ENCODE measurements around the gene LRRC8B. TPM values are rescaled to one million over a fixed set of nuclear protein-coding genes. Genes with fewer than 3 reads are reported as not detected.
A peak's percentile ranks its signal among the peaks of the same experiment; 100 is the strongest.

LRRC8B gene
- total and polyA plus RNA-seq, 9 of the 15 experiments (the other 6 are each of a cell fraction or from before 2014, with no cell fraction given), result 4.3 to 43.7 (median 14.4) TPM

DNA sequence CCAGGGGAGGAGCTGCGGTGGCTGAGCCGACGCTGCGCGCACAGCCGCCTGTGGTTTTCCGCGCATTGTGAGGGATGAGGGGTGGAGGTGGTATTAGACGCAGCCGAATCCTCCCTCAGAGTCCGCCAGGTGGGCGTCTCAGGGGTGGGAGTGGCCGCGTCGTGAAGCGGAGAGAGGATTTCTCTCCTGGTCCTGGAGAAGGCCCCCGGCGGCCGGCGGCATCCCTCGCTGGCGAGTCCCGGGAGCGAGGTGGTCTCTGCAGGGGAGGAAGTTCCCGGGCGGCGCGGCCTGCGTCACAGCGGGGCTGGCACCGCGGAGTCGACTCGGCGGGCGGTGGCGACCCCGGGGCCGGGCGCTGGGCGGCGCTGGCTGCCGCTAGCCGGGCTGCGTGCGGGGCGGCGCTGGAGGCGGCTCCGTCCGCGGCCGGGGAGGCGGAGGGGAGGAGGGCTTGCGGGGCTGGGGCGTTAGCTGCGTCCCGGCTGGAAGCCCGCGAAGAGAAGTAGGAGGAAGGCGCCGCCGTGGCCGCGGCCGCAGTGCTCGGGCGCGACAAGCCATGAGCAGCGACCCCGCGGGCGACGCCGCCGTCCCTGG, 108.1 kb downstream of the LRRC8B start, which contains the start of gene LRRC8C (continued):
- TF ChIP-seq MCM7 (IDR thresholded peaks at IDR 0.05) (no peak), ZNF586 (CRISPR knock-in tag; conservative IDR thresholded peaks at IDR 0.05) (no peak), CTBP1 (IDR thresholded peaks at IDR 0.05; ENCODE audit: borderline replicate concordance) (peak; percentile 74), CBFB (CRISPR knock-in tag; IDR thresholded peaks at IDR 0.05) (0 out of 2 replicates have a peak, but pooled peaks have one; percentile 47), POLR3A (IDR thresholded peaks at IDR 0.05; ENCODE audit: borderline replicate concordance, extremely low read depth, insufficient read depth, insufficient read length) (no peak), C11orf30 (IDR thresholded peaks at IDR 0.05; ENCODE audit: low read depth) (no peak), GATAD2B (IDR thresholded peaks at IDR 0.05; ENCODE audit: borderline replicate concordance) (peak; percentile 81; the same call in 1 of the 2 replicates), YY1 (IDR thresholded peaks at IDR 0.05; ENCODE audit: borderline replicate concordance in 1 of 3, control insufficient read depth in 1 of 3, extremely low read depth in 1 of 3, insufficient read depth in 3 of 3, insufficient read length in 1 of 3, insufficient replicate concordance in 2 of 3, low read depth in 1 of 3, low read length in 2 of 3) (peak in 1 of 3 experiments; percentile 30), PTBP1 (IDR thresholded peaks at IDR 0.05; ENCODE audit: low read depth, low read length) (0 out of 2 replicates have a peak, but pooled peaks have one; percentile 40), NFRKB (IDR thresholded peaks at IDR 0.05; ENCODE audit: low read depth) (no peak), ELF4 (CRISPR knock-in tag; IDR thresholded peaks at IDR 0.05) (no peak), EP300 (IDR thresholded peaks at IDR 0.05; ENCODE audit: low read length) (no peak), HMGN3 (IDR thresholded peaks at IDR 0.05; ENCODE audit: borderline replicate concordance, extremely low read depth, insufficient read length, low read depth, low read length) (peak; percentile 62), SIN3B (IDR thresholded peaks at IDR 0.05; ENCODE audit: low read depth) (peak; percentile 27; the same call in 1 of the 2 replicates), ZZZ3 (IDR thresholded peaks at IDR 0.05) (no peak), ZNF197 (CRISPR knock-in tag; IDR thresholded peaks at IDR 0.05; ENCODE audit: low read depth) (peak; percentile 59; the same call in 1 of the 2 replicates)
- TF ChIP-seq, protein P1, sequence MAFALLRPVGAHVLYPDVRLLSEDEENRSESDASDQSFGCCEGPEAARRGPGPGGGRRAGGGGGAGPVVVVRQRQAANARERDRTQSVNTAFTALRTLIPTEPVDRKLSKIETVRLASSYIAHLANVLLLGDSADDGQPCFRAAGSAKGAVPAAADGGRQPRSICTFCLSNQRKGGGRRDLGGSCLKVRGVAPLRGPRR (CRISPR knock-in tag; IDR thresholded peaks at IDR 0.05), result no peak
- TF ChIP-seq, protein P2, sequence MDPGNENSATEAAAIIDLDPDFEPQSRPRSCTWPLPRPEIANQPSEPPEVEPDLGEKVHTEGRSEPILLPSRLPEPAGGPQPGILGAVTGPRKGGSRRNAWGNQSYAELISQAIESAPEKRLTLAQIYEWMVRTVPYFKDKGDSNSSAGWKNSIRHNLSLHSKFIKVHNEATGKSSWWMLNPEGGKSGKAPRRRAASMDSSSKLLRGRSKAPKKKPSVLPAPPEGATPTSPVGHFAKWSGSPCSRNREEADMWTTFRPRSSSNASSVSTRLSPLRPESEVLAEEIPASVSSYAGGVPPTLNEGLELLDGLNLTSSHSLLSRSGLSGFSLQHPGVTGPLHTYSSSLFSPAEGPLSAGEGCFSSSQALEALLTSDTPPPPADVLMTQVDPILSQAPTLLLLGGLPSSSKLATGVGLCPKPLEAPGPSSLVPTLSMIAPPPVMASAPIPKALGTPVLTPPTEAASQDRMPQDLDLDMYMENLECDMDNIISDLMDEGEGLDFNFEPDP (CRISPR knock-in tag; IDR thresholded peaks at IDR 0.05), result no peak
- TF ChIP-seq, protein P3, sequence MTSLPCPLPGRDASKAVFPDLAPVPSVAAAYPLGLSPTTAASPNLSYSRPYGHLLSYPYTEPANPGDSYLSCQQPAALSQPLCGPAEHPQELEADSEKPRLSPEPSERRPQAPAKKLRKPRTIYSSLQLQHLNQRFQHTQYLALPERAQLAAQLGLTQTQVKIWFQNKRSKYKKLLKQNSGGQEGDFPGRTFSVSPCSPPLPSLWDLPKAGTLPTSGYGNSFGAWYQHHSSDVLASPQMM (CRISPR knock-in tag; IDR thresholded peaks at IDR 0.05), result no peak
- TF ChIP-seq, protein P4, sequence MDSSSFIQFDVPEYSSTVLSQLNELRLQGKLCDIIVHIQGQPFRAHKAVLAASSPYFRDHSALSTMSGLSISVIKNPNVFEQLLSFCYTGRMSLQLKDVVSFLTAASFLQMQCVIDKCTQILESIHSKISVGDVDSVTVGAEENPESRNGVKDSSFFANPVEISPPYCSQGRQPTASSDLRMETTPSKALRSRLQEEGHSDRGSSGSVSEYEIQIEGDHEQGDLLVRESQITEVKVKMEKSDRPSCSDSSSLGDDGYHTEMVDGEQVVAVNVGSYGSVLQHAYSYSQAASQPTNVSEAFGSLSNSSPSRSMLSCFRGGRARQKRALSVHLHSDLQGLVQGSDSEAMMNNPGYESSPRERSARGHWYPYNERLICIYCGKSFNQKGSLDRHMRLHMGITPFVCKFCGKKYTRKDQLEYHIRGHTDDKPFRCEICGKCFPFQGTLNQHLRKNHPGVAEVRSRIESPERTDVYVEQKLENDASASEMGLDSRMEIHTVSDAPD (CRISPR knock-in tag; IDR thresholded peaks at IDR 0.05), result no peak
- TF ChIP-seq, protein P5, sequence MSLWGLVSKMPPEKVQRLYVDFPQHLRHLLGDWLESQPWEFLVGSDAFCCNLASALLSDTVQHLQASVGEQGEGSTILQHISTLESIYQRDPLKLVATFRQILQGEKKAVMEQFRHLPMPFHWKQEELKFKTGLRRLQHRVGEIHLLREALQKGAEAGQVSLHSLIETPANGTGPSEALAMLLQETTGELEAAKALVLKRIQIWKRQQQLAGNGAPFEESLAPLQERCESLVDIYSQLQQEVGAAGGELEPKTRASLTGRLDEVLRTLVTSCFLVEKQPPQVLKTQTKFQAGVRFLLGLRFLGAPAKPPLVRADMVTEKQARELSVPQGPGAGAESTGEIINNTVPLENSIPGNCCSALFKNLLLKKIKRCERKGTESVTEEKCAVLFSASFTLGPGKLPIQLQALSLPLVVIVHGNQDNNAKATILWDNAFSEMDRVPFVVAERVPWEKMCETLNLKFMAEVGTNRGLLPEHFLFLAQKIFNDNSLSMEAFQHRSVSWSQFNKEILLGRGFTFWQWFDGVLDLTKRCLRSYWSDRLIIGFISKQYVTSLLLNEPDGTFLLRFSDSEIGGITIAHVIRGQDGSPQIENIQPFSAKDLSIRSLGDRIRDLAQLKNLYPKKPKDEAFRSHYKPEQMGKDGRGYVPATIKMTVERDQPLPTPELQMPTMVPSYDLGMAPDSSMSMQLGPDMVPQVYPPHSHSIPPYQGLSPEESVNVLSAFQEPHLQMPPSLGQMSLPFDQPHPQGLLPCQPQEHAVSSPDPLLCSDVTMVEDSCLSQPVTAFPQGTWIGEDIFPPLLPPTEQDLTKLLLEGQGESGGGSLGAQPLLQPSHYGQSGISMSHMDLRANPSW (CRISPR knock-in tag; IDR thresholded peaks at IDR 0.05), result no peak
